Lung microvascular endothelial cell (primary cell): ENCODE measurements around the gene TCEAL8. TPM values are rescaled to one million over a fixed set of nuclear protein-coding genes. Genes with fewer than 3 reads are reported as not detected.
"Not testable (repeated sequence)": the region's sequence is repeated elsewhere in the genome, so short reads cannot be mapped to it uniquely, and the experiment has no call there.

Source experiments
- DNase-seq, 2 donors: peaks; one replicate each; pipeline versions ENCODE4 v3.0.0 to v3.0.0-alpha.2; 2010; ENCODE audit warnings: low read depth in 2 of 2
- total RNA-seq: library from RNA; depleted of rRNA; stranded (reverse); fragments of >200 nt; gene quantifications from 2 replicates; pipeline ENCODE4 v1.2.1, GENCODE V29; 2014

Gene TCEAL8
- total RNA-seq, result 56.3 and 60.8 TPM in 2 replicates

DNA sequence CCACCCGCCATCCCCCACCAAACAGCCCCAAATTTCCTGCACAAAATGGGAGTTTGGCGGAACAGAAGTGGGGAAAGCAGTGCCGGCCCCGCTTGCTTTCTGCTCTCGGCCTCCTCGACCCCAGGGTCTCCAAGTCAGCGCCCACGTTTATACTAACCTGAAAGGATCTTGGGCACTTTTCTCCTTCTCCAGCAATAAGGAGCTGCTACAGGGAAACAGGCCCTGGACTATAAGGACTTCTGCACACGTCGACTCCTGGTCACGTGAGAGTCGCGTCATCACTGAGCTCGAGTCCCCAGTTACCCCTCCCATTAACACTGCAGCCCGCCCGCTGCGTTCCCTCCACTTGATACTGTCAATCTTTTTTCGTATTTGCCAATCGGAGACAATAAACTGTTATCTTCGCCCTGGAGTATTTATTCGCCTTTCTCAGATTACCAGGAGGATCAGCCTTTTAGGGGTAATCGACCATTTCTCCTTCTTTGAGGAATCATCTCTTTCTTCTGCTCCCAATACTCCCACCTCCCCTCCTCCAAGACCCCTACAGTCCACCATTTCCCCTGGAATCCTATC lies at the start of gene TCEAL8:
TSS of gene TCEAL8 (minus strand) at position 235 of the 573 bp plus-strand sequence. CDS start 1,176 bp downstream, outside the sequence.
- peak; percentile 78 to 82 for DNase-seq

DNA sequence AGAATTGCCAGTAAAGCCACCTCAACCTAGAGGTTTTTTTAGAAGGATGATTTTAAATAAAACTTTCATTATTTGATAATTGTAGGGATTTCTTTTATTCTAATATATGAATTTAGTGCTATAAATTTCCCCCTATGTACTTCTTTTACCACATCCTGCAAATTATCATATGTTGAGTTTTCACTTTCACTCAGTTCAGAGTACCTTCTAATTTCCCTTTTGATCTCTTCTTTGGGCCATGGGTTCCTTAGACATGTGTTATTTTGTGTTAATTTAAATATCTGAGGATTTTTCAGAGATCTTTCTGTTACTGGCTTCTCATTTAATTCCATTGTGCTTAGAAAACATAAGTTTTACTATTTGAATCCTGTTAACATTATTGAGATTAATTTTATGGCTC lies 49.8 kb upstream of the TCEAL8 start:
- no peak for DNase-seq

DNA sequence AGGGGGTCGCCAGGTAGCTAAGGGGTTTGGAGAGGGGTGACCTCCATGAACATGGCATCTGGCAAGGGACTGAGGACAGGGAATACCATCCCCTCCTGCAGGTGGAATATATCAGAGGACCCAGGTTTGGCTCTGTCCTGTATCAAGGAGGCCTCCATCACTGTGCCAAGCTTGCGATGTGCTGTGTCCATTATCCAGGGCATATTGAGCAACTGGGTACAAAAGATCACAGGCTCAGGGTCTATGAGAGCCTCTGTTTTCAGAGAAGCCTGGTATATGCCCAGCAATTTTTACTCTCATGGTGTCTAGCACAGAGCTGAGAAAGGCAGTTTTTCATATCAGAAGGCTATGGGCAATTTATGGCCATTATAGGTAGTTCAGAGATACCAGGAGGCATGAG lies 38.2 kb upstream of the TCEAL8 start:
- no peak for DNase-seq

- DNase-seq, result no peak
Observed at GRCh38 chrX:103279624-103280023, 24.7 kb upstream of the TCEAL8 start.

DNA sequence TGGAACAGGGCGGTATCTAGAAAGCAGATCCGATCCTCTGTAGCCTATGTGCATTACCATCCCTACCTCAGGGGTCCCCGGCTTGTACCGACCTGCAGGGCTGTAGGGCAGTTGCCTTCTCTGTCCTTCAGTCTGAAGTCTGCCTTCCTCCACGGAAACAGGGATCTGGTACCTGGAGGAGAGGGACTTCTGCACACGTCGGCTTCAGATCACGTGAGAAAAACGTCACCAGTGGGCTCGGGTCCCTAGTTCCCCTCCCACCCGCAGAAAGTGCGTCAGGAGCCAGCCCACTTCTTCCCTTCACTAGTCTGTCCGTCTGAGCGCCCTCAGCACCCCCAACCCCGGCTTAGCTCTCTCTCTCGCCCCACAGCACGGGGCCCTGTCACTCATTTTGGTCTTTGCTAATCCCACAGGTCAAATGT lies 21.6 kb upstream of the TCEAL8 start, which contains the start of gene TCEAL5:
TSS of gene TCEAL5 (minus strand) at position 170 of the 422 bp plus-strand sequence. CDS start 2,187 bp downstream, outside the sequence.
- no peak for DNase-seq

DNA sequence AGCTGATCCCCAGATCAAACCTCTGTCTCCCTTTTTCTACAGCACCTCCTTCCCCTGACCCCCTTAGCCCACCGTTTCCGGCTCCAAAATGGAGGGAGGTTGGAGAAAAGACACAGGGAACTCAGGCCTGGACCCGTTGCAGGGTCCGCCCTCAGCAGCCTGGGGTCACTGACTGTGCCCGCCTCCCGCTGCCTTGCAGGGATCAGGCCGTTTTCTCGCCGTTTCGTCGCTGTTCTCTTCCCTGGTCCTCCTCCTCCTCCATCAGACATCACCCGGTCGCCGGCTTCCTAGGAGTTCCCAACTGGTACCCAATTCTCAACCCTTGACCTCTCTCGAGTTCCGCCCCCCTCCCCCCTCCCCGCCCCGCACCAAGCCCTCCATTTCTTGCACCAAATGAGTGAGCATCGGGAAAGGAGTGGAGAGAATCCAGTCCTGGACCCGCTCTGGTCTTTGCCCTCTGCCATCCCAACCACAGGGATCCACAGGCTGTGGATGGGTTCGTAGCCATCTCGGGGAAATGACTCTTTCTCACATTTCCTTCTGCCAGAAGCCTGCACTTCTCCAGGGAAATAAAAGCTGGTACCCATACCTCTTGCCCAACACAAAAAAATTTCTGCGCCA lies 21.1 kb upstream of the TCEAL8 start:
- no peak for DNase-seq

DNA sequence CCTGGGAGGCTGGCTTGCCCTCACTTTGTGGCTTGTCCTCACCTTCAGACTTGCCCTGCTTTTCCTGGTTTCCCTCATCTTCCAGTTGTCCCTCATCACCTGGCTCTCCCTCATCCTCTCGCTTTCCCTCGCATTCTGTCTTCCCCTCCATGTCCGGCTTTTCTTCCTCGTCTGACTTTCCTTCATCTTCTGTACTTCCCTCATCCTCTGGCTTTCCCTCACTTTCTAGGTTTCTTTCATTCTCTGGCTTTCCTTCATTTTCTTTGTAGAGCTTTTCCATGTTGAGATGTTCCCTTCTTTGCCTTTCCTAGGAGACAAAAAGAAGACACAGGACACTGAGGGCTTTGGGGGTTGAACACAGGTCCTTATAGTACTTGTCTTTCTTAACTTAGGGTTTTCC lies 19.3 kb upstream of the TCEAL8 start:
- DNase-seq, result no peak

- no peak for DNase-seq
Observed at GRCh38 chrX:103258275-103258674, 3.3 kb upstream of the TCEAL8 start.

DNA sequence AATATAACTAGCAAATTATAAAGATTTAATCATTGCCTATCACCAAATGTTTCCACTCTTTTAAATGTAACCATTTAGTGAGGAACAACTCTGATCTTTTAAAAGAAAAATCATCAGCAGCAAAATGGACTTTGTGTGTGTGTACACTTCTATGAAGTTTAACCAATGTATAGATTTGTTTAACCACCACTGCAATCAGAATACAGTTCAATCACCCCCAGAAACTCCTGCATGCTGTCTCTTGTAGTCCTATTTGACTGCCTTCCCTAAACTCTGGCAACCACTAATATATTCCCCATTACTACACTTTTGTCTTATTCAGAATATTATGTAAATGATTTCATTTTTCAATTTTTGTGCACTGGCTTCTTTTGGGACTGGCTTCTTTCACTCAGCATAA lies 1.7 kb upstream of the TCEAL8 start:
- no peak for DNase-seq

DNA sequence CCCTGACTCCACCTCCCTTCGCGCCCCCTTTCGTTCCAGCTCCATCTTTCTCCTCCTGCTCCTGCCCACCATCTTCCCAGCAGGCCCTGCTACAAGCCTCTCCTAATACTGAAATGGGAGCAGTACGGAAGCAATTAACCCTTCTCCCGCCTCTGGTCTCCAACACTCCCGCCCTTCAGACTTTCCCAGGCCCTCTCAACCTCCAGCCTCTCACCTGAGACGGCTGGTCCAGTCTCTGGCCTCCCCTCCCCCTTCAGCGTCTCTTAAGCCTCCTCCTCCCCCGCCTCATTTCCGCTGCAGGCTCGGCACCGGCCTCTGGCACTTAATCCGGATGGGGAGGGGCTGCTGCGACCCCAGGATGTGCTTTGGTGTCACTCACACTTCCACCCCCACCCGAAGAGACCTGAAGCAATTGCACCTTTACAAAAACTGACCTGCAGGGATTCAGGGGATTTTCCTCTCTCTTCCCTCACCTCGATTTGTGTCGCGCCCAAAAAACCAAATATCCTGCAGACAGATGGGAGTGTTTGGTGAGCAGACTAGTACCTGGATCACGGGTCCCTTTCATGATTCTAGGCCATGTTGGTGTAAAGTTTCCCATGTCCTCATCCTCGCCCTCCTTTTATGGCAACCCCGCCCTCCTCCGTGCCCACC lies 657 bp downstream of the TCEAL8 start:
- DNase-seq, result peak; percentile 21 to 23

GRCh38 chrX:103253608-103254007 lies 1.3 kb downstream of the TCEAL8 start:
- peak in 1 of 2 donors; percentile 14 for DNase-seq

- DNase-seq, result no peak
Observed at GRCh38 chrX:103250977-103251376, 4.0 kb downstream of the TCEAL8 start.

GRCh38 chrX:103249805-103250204 lies 5.2 kb downstream of the TCEAL8 start:
- no peak for DNase-seq

DNA sequence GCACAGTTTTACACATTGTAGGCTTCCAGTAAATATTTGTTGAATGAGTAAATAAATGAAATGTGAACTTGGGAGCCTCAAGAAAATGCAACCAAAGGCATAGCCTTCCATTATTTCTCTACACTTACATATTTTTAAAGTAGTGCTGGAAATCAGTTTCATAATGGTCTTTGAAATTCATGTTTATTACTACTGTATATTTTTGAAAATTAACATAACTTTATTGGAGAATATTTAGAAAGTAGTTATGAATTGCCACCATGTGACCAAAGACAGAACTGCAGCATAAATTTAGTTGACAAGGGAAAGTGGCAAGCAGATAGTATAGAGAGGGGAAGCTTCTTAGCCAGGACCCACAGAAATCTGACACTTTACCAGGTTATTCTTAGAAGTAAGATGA lies 6.4 kb downstream of the TCEAL8 start:
- DNase-seq, result peak; percentile 31 to 51

DNA sequence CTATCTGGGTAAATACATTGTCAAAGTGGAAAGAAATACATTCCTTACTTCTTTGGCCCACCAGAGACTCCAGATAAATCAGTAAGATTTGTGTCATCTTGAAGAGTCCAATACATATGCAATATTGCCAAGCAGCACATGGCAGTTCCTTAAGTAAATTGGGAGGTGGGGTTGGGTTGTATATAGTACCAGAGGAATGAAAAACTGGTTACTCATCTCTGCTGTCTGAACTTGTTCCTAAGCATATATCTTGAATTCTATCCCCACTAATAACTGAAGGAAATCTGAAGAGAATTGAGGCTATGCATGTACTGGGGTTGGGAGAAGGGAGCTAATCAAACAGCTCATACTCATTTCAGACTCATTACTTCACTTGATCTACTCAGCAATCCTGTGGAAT lies 14.8 kb downstream of the TCEAL8 start:
- DNase-seq, result no peak

DNA sequence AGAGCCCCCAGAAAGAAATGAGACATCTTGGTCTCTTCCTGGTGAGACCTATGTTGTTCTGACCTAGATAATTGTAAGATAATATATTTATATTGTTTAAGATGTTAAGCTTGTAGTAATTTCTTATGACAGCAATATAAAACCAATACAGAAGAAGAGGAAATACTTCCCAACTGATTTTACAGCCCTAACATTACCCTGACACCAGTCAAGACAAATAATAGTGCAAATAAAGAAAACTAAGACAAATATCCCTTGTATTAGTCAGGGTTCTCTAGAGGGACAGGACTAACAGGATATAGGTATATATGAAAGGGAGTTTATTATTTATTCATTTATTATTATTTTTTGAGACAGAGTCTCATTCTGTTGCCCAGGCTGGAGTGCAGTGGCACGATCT lies 18.7 kb downstream of the TCEAL8 start:
- no peak for DNase-seq

DNA sequence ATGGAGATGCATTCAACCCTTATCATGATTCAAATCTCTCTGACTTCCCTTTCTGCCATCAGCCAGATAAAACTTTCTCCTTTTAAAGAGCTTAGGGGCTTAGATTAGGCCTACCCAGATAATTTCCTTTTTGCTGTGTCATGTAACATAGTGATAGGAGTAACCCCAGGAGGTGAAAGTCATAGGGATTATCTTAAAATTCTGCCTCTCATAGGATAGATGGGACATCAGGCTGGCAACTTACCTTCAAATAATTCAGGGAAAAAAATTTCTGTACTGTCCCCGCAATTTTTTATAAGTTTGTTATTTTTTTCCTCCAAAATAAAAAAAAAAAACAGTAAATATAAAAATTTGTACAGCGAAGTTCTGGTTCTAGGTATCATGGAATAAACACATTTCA lies 19.3 kb downstream of the TCEAL8 start:
- DNase-seq, result not testable (repeated sequence)

DNA sequence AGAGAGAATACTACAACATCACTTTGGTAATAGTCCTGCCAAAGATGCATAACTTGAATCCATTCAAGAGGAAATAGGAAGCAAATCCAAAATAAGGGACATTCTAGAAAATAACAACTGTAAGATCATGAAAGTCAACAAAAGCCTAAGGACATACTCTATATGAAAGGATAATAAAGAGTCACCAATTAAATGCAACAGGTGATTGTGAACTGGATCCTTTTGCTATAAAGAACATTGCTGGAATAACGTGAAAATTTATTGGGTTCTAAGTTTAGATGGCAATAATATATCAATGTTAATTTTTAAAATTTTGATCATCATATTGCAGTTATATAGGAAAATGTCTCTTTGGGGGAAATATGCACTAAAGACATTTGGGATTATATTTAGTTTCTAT lies 20.1 kb downstream of the TCEAL8 start:
- no peak for DNase-seq

DNA sequence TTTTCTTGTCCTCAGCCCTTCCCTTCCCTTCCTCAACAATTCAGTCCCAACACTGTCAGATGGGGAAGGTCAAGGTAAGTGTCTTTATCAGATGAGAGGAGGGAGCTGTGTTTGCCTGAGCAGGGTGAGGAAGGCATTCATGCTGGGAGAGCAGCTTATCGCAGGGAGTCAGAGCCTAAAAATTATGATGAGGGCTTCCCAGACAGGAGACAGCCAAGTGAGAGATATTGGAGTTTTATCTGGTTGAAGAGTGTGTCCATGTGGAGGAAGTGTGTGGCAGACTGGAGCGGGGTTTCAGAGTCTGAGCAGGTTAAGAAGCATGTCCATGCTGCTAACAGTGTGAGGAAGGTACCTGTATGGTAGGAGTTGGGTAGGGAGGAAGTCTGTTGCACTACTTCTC lies 21.7 kb downstream of the TCEAL8 start:
- no peak for DNase-seq

DNA sequence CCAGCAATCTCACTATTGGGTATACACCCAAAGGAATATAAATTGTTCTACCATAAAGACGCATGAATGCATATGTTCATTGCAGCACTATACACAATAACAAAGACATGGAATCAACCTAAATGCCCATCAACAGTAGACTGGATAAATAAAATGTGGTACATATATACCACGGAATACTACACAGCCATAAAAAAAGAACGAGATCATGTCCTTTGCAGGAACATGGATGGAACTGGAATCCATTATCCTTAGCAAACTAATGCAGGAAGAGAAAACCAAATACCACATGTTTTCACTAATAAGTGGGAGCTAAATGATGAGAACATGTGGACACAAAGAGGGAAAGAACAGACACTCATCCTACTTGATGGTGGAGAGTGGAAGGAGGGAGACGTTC lies 29.0 kb downstream of the TCEAL8 start:
- not testable (repeated sequence) for DNase-seq

DNA sequence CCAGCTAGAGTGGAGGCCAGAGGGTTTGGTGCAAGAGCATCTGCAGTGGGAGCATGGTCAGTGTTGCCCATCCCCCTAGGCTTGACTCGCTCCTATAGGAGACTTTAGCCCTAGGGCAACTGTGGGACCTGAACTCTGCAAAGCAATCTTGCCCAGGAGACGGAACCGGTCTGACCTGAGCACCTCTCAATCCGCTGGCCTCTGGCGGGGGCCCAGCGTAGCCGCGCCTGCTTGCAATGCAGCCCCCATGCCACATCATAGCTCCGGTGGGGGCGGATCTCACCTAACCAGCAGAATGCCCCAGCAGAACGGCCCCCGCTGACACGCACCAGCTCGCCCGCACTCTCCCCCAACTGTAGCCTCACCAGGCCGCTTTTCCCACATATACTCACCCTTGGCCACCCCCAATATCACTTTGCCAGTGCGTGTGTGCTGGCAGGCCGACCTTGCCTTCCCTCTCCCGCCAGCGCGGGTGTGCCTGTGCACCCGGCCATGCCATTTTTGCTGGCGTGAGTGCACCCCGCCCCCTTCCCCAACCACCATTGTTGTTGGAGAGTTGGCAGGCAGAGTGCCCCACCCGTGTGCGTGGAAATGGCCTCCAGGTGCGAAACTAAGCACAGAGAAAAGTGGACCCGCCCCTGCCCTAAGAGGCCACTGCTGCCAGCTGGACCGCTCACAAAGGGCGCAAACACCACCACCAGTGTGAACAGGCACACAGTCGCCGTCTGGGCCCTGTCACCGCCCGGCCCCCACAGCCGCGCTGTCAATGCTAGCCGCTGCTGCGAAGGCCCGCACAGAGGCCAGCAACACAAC lies 34.2 kb downstream of the TCEAL8 start:
- no peak for DNase-seq

- DNase-seq, result peak; percentile 4 to 28
Observed at GRCh38 chrX:103215425-103215991, 39.4 kb downstream of the TCEAL8 start.
